IPS DF 4.7 (cell line): ENCODE results near the gene CEP97.
"Not testable (repeated sequence)": the region's sequence is repeated elsewhere in the genome, so short reads cannot be mapped to it uniquely, and the experiment has no call there.

Experiments
- DNase-seq: peaks from one replicate; pipeline ENCODE4 v3.0.0-alpha.2; 2013; ENCODE audit warnings: low spot score; ENCODE audit errors: extremely low read depth

Gene CEP97

DNA sequence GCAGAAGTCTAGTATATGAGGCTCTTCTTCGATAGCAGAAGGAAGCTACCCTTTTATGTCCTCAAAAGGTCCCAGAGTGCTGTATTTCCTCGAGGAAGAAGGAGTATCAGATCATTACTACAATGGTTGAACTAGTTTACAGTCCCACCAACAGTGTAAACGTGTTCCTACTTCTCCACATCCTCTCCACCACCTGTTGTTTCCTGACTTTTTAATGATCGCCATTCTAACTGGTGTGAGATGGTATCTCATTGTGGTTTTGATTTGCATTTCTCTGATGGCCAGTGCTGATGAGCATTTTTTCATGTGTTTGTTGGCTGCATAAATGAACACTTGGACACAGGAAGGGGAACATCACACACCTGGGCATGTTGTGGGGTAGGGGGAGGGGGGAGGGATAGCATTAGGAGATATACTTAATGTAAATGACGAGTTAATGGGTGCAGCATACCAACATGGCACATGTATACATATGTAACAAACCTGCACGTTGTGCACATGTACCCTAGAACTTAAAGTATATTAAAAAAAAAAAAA is 53.4 kb downstream of the CEP97 start:
- not testable (repeated sequence) for DNase-seq

- no peak for DNase-seq
These were observed 54.1 kb downstream of the CEP97 start for GRCh38 chr3:101778385-101779046.

DNA sequence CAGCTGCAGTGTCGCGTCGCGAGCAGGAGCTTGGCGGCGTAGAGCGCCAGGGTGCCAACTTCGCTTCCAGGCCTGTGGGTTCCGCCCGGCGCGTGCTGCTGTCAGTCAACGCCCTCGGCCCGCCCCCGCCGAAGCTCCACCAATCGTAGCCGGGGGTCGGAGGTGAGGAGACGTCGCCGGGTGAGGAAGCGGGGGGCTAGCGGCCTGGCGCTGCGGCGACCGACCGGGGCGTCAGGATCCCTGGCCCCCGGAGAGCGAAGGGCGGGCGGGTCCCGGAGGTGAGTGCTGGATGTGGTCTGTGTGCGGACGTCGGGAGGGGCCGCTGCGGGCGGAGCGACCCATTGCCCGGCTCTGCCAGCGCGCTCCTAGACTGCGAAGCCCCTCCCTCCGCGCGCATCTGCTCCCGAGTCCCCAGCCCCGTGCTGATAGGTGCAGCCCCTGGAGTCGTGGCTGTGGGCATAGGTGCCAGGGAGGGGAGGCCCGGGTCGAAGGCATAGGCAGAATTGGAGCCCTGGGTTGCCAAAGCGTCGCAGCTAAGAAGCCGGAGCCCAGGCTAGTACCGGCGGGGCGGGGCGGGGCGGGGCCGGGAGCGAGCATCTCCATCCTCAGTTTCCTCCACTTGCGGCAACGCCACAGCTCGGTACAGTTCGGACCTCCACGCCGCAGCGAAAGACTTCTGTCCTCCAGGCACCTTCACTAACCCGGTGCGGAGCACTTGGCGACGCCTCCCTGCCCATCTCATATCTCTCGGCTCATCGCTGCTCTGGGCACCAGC is 54.8 kb downstream of the CEP97 start, which contains the start of gene NXPE3:
NXPE3 (plus strand) TSS at position 165 of the 775 bp plus-strand sequence. CDS start 6,386 bp downstream, outside the sequence.
- peak; percentile 22 for DNase-seq

DNA sequence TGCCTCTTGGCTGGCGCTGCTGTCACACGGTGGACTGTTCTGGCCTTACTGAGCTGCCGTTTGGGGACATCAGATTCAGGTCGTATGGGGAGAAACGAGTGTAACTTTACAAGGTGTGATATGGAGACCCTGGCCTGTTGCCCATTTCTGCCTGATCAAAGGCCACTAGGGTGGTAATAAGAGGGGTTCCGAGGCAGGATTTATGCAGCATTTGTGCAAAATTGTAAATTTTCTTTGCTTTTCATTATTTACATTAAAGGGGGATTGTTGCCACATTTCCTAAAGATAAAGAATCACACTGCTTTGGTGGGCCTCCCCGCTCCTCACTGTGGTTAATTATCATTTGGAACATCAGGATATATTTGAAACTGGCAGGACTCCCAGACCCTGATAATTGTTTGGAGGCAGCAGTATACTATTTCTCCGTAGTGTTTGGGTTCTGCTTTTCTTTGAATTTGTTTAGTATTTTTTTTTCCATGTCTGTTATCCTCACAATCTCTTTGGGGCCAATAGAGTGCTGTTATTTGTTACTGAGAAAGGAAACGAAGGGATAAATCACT is 55.5 kb downstream of the CEP97 start:
- no peak for DNase-seq

GRCh38 chr3:101780661-101781060 is 56.2 kb downstream of the CEP97 start:
- DNase-seq = no peak

DNA sequence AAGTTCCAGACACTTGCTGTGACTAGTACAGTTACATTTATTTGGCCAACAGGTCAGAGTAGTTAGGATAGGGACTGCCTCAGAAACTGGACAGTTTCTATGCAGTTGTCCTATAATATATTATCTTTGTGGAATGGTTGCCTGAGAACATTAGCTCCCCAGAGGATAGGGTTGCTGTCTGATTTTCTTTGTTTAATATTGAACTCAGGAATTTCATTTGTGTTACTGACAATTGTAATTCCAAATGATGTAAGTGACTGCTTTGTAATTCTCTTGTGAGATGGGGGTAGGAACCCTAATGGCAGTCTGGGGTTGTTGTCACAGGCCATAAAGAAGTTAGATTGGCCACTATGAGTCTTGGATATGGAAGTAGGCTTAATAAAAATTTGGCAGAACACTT is 56.8 kb downstream of the CEP97 start:
- DNase-seq = no peak

GRCh38 chr3:101784855-101785613 is 60.6 kb downstream of the CEP97 start:
- no peak for DNase-seq

DNA sequence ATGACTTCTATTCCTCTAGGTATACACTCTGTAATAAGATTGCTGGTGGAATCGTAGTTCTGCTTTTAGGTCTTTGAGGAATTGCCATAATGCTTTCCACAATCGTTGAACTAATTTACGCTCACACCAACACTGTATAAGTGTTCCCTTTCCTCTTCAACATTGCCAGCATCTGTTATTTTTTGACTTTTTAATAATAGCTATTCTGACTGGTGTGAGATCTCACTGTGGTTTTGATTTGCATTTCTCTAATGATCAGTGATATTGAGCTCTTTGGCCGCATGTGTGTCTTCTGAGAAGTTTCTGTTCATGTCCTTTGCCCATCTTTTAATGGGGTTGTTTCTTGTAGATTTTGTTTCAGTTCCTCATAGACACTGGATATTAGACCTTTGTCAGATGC is 67.4 kb downstream of the CEP97 start:
- no peak for DNase-seq

DNA sequence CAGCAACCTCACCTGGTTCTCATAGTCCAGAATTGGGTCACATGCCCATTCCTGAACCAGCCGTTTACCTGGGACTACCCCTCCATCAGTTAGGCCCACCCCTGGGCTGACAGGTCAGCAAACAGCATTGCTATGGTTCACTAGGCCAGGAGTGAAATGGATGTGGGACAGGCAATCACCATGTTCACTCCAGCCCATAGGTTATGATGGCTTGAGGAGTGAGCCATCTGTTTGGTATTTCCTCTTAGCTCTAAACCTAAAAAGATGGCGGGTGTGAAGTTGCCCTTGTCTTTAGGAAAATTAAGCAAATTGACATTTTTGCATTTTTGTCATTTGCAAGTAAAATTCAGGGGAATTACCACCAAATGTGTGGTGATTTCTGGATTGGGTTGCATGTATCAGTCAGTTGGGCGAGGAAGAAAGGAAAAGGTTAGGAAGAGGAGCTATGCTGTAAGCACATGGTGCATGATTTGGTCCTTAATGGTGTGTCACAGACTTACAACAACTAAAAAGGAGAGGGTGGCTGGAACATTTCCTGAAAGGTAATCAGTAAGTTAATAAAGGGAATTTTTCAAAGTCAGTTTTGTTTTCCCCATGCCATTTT is 71.8 kb downstream of the CEP97 start:
- DNase-seq = no peak

- DNase-seq = no peak
These were observed 76.8 kb downstream of the CEP97 start for GRCh38 chr3:101801174-101801573.

DNA sequence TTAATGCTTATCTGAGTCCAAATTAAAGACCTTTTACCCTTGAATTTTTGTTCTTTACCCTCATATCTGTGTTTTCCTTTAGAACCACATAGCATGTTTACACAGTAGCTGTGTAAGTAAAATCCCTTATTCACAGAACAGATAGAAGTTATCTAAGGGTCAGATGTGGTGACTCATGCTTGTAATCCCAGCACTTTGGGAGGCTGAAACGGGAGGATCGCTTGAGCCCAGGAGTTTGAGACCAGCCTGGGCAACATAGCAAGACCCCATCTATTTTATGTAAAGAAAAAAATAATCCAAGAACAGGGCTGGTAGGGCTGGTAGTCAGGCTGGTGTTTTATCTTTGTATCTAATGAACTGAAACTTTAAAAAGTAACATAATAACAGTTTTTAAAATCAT is 77.8 kb downstream of the CEP97 start:
- DNase-seq = no peak

DNA sequence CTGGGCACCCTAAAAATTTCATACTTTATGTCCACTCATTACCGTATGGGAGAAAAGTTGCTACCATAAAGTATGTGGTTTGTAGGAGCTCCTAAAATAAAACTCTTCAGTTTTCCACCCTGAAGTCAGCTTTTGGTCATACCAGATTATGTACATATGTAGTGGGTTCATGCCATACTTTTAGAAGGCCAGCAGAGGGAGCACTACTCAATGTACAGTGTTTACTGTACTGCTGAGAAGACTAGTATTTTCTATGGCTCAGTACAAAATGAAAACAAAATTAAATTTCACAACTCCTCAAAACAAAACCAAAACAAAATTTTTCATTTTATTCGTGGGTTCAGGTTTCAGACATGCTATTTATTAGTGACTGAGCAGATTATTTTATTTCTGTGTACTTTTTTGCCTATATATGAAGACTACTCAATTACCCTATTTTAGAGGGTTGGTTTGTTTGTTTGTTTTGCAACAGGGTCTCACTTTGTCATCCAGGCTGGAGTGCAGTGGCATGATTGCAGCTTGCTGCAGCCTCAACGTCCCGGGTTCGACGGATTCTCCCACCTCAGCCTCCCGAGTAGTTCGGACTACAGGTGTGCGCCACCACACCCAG is 78.9 kb downstream of the CEP97 start:
- no peak for DNase-seq

GRCh38 chr3:101803939-101804338 is 79.5 kb downstream of the CEP97 start:
- no peak for DNase-seq

DNA sequence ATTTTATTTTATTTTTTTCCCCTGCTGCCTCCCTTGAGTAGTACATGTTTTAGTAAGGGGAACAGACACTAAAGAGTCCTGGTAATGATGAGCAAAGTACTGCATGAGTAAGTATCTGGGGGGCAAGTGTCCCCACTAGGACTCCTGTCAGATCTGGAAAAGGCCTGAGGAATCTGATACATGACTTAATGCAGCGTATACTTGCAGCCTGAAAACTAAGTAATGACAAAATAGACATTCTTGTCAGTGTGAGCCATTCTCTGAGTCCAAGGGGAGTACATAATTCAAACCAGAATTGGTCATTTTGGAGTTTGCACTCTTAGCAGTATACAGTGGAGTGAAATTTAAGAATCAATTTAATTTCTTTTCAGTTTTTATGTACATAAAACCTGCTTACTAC is 82.1 kb downstream of the CEP97 start:
- no peak for DNase-seq

- DNase-seq = no peak
These were observed 83.5 kb downstream of the CEP97 start for GRCh38 chr3:101807888-101808287.

DNA sequence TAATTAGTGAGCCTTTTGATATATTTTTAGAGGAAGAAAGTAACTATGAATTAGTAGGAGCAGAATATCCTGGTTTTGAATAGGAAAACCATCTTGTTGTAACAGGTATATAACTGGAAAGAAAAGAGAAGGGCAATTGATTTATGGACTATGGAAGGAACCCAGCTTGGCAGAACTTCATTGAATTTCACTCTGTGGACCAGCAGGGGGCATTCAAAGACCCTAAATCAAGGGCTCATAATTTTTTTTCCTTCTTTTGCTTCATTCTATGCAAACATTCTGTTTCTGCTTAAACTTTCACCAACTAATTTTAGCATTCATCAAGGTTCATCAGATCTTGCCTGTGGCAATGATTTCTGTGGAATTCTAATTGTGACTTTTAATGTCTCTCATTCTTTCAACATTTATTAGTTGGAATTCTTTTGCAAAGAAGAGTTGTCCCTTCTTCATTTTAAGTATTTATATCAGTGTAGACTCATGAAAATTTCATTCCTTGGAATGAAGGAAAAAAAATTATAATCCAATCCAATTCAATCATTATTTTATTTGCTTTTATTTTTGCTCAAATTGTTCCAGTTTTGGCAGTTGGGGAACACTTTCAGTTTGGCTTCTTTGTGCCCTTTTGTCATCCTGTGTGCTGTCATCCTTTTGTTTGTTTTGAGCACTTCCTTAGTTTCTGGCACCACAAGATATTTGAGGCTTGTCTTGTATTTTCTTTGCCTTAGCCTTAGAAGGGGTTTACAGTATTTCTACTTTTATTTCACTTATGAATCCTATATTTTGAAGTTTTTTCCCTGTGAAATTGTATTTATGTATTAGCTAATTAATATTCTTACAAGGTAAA is 85.0 kb downstream of the CEP97 start:
- DNase-seq = no peak

- no peak for DNase-seq
These were observed 85.6 kb downstream of the CEP97 start for GRCh38 chr3:101810022-101810418.

- no peak for DNase-seq
These were observed 87.5 kb downstream of the CEP97 start for GRCh38 chr3:101811875-101812274.

DNA sequence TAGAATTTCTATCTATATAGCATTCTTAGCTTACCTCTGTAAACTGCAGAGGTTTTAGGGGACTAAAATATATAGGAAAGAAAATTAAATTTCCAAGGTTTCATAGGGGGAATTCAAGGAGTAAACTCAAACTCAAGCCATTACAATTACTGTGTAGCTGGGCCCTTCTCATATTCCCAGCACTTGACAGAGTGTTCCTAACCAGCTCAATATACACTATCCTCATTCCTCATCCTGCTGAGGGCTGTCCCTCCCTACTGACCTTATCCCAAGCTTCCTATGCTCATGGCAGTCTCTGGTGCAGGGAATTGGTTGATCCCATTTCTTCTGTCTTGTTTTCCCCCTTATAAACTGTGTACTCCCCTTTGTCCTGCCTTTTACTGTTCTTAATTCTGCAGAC is 88.5 kb downstream of the CEP97 start:
- no peak for DNase-seq
